KG1 (cell line): ENCODE results near the gene STXBP6.
A peak's percentile ranks its signal among the peaks of the same experiment; 100 is the strongest.

ENCODE experiments used
- DNase-seq: peaks from one replicate; lab custom pipeline; 2025; lab: John Stamatoyannopoulos, UW

STXBP6 gene

GRCh38 chr14:25049568-25050268, at the start of gene STXBP6:
STXBP6 (minus strand) TSS chr14:25050147; CDS start chr14:24974818, 75,329 bp downstream.
- peak; percentile 2 for DNase-seq

- no peak for DNase-seq
Measured at GRCh38 chr14:25097120-25097519, 47.2 kb upstream of the STXBP6 start.

GRCh38 chr14:25095736-25096437, 45.9 kb upstream of the STXBP6 start:
- DNase-seq: no peak

- DNase-seq: no peak
Measured at GRCh38 chr14:25094171-25094907, 44.4 kb upstream of the STXBP6 start.

- no peak for DNase-seq
Measured at GRCh38 chr14:25092258-25092740, 42.4 kb upstream of the STXBP6 start.

- DNase-seq: no peak
Measured at GRCh38 chr14:25090716-25091454, 40.9 kb upstream of the STXBP6 start.

- DNase-seq: no peak
Measured at GRCh38 chr14:25090256-25090655, 40.3 kb upstream of the STXBP6 start.

- DNase-seq: no peak
Measured at GRCh38 chr14:25089496-25089895, 39.5 kb upstream of the STXBP6 start.

GRCh38 chr14:25086821-25087396, 37.0 kb upstream of the STXBP6 start:
- no peak for DNase-seq

- no peak for DNase-seq
Measured at GRCh38 chr14:25086081-25086480, 36.1 kb upstream of the STXBP6 start.

- no peak for DNase-seq
Measured at GRCh38 chr14:25080682-25081081, 30.7 kb upstream of the STXBP6 start.

- DNase-seq: no peak
Measured at GRCh38 chr14:25079311-25079710, 29.4 kb upstream of the STXBP6 start.

- DNase-seq: no peak
Measured at GRCh38 chr14:25074099-25074685, 24.2 kb upstream of the STXBP6 start.

- DNase-seq: no peak
Measured at GRCh38 chr14:25069879-25070278, 19.9 kb upstream of the STXBP6 start.

- DNase-seq: no peak
Measured at GRCh38 chr14:25067600-25067999, 17.7 kb upstream of the STXBP6 start.

GRCh38 chr14:25062022-25062321, 12.0 kb upstream of the STXBP6 start:
- DNase-seq: no peak

GRCh38 chr14:25056688-25057078, 6.7 kb upstream of the STXBP6 start:
- no peak for DNase-seq

- DNase-seq: no peak
Measured at GRCh38 chr14:25055992-25056687, 6.2 kb upstream of the STXBP6 start.

- no peak for DNase-seq
Measured at GRCh38 chr14:25055005-25055404, 5.1 kb upstream of the STXBP6 start.

GRCh38 chr14:25053585-25053984, 3.6 kb upstream of the STXBP6 start:
- no peak for DNase-seq

GRCh38 chr14:25052921-25053320, 3.0 kb upstream of the STXBP6 start:
- no peak for DNase-seq
